Gastroesophageal sphincter (tissue), 3 donors: ENCODE results near the gene MACROD2.

Experiments
- EP300 ChIP-seq: sonication (generic); formaldehyde crosslinking; IDR thresholded peaks from one replicate; pipeline ENCODE4 v1.6.1; 2017; ENCODE audit warnings: antibody characterized with exemption, mild to moderate bottlenecking
- POLR2A ChIP-seq, 2 donors: fragments of 450-650 bp; IDR thresholded peaks; one replicate each; pipeline ENCODE4 v1.6.1; 2017; ENCODE audit warnings: antibody characterized with exemption in 2 of 2, mild to moderate bottlenecking in 2 of 2, moderate library complexity in 1 of 2
- TF ChIP-seq, protein P1 (sequence below), 4 experiments: fragments of 200-600 bp in 2 of 4; fragments of 450-650 bp in 2 of 4; sonication (generic) in 1 of 4; IDR thresholded peaks; one replicate each; pipeline ENCODE4 v1.5.1; 2017 to 2019; ENCODE audit warnings: antibody characterized with exemption in 4 of 4, mild to moderate bottlenecking in 2 of 4, moderate library complexity in 2 of 4

DNA sequence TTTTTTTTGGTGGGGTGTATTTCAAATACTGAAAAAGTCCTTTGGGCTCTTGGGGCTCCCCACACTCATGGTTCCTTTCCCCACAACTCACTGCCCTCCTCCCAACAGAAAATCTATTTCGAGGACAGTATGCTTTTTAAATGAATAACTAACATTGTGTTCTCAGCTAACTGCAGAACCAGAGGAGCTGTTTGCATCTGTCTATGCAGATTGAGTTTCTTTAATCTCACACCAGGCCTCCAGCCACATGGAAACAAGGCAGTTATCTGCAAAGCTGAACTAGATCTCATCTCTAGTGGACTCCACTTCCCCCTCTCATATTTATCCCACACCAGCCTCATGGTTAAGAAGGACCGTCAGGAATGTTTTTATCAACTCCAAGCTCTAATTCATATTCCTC is 1622.8 kb downstream of the MACROD2 start:
- TF ChIP-seq POLR2A (IDR thresholded peaks at IDR 0.05) = no peak
- TF ChIP-seq, protein P1, sequence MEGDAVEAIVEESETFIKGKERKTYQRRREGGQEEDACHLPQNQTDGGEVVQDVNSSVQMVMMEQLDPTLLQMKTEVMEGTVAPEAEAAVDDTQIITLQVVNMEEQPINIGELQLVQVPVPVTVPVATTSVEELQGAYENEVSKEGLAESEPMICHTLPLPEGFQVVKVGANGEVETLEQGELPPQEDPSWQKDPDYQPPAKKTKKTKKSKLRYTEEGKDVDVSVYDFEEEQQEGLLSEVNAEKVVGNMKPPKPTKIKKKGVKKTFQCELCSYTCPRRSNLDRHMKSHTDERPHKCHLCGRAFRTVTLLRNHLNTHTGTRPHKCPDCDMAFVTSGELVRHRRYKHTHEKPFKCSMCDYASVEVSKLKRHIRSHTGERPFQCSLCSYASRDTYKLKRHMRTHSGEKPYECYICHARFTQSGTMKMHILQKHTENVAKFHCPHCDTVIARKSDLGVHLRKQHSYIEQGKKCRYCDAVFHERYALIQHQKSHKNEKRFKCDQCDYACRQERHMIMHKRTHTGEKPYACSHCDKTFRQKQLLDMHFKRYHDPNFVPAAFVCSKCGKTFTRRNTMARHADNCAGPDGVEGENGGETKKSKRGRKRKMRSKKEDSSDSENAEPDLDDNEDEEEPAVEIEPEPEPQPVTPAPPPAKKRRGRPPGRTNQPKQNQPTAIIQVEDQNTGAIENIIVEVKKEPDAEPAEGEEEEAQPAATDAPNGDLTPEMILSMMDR (IDR thresholded peaks at IDR 0.05) = no peak
- no peak for TF ChIP-seq EP300
